Muscle of leg (tissue), 11 donors: ENCODE measurements around the gene POFUT2. TPM values are rescaled to one million over a fixed set of nuclear protein-coding genes. Genes with fewer than 3 reads are reported as not detected.
A peak's percentile ranks its signal among the peaks of the same experiment; 100 is the strongest.

Source experiments
- DNase-seq: peaks from one replicate; pipeline ENCODE4 v3.0.0; 2013
- H3K27ac ChIP-seq: one replicate; pipeline ENCODE4 v1.5.1; 2013; ENCODE audit warnings: mild to moderate bottlenecking, low read length, control low read depth
- H3K27me3 ChIP-seq: one replicate; pipeline ENCODE4 v1.6.1; 2013; ENCODE audit warnings: low read length; ENCODE audit not compliant: control insufficient read depth, insufficient read depth
- H3K36me3 ChIP-seq: one replicate; pipeline ENCODE4 v1.6.1; 2013; ENCODE audit warnings: low read length; ENCODE audit not compliant: control insufficient read depth, insufficient read depth
- H3K4me1 ChIP-seq: one replicate; pipeline ENCODE4 v1.6.1; 2013; ENCODE audit warnings: low read length; ENCODE audit not compliant: control insufficient read depth, insufficient read depth
- H3K4me3 ChIP-seq: one replicate; pipeline ENCODE4 v1.5.1; 2013; ENCODE audit warnings: low read length, control low read depth
- H3K9me3 ChIP-seq: replicated peaks from 2 replicates; pipeline ENCODE4 v1.6.1; 2013; ENCODE audit warnings: low read depth, low read length; ENCODE audit not compliant: control insufficient read depth
- WGBS: methylation state at CpG from one replicate; pipeline ENCODE4 v1.1.5; 2013; ENCODE audit warnings: missing lambda C conversion rate; ENCODE audit not compliant: insufficient coverage; 5-methylcytosine and 5-hydroxymethylcytosine counted together
- polyA plus RNA-seq, 8 donors: library from polyadenylated mRNA; unstranded; fragments of 120-200 nt; gene quantifications; one replicate each; pipeline versions ENCODE4 v1.2.1 to v1.2.3, GENCODE V29; 2013; ENCODE audit warnings: inconsistent platforms in 1 of 8, low replicate concordance in 1 of 8; ENCODE audit not compliant: insufficient read length in 8 of 8, insufficient read depth in 1 of 8
- total RNA-seq: library from RNA; stranded (reverse); fragments of 120-200 nt; gene quantifications from one replicate; pipeline ENCODE4 v1.2.4, GENCODE V29; 2013

The POFUT2 gene
- total and polyA plus RNA-seq, 9 donors, result 30.8 to 47.3 (median 37.7) TPM

- H3K27me3 ChIP-seq, result peaks cover 5% of the 10 kb centered on the region
- no peak overlapping the region for H3K27ac ChIP-seq
- no peak overlapping the region for H3K4me3 ChIP-seq
- peaks cover 33% of the 10 kb centered on the region for H3K4me1 ChIP-seq
- 76% methylated on average over 12 of the region's 16 CpGs for WGBS
- no peak for DNase-seq
- no peaks in the 10 kb centered on the region for H3K9me3 ChIP-seq
- H3K36me3 ChIP-seq, result no peaks in the 10 kb centered on the region
Observed at GRCh38 chr21:45332981-45333582, 45.4 kb upstream of the POFUT2 start.

GRCh38 chr21:45332415-45332814, 44.7 kb upstream of the POFUT2 start:
- Histone ChIP-seq H3K4me3 (no peak overlapping the region), H3K27me3 (peaks cover 2% of the 10 kb centered on the region), H3K27ac (no peak overlapping the region), H3K9me3 (no peaks in the 10 kb centered on the region), H3K4me1 (peaks cover 33% of the 10 kb centered on the region), H3K36me3 (no peaks in the 10 kb centered on the region)
- no peak for DNase-seq
- WGBS, result 79% methylated on average over 4 of the region's 4 CpGs

- no peak for DNase-seq
- no peak overlapping the region for H3K27ac ChIP-seq
- peaks cover 33% of the 10 kb centered on the region for H3K4me1 ChIP-seq
- no peaks in the 10 kb centered on the region for H3K36me3 ChIP-seq
- H3K4me3 ChIP-seq, result no peak overlapping the region
- no peaks in the 10 kb centered on the region for H3K9me3 ChIP-seq
- 43% methylated on average over 17 of the region's 17 CpGs for WGBS
- peaks cover 2% of the 10 kb centered on the region for H3K27me3 ChIP-seq
Observed at GRCh38 chr21:45331531-45332147, 43.9 kb upstream of the POFUT2 start.

GRCh38 chr21:45330851-45331261, 43.2 kb upstream of the POFUT2 start:
- Histone ChIP-seq H3K27me3 (peaks cover 2% of the 10 kb centered on the region), H3K9me3 (no peaks in the 10 kb centered on the region), H3K4me1 (peaks cover 37% of the 10 kb centered on the region), H3K4me3 (no peak overlapping the region), H3K36me3 (no peaks in the 10 kb centered on the region), H3K27ac (no peak overlapping the region)
- 74% methylated on average over 15 of the region's 18 CpGs for WGBS
- no peak for DNase-seq

- Histone ChIP-seq H3K36me3 (no peaks in the 10 kb centered on the region), H3K27ac (no peak overlapping the region), H3K9me3 (no peaks in the 10 kb centered on the region), H3K27me3 (peaks cover 2% of the 10 kb centered on the region), H3K4me1 (peaks cover 44% of the 10 kb centered on the region), H3K4me3 (no peak overlapping the region)
- DNase-seq, result peak; percentile 72
- 43% methylated on average over 12 of the region's 15 CpGs for WGBS
Observed at GRCh38 chr21:45330075-45330781, 42.5 kb upstream of the POFUT2 start.

GRCh38 chr21:45329261-45330074, 41.8 kb upstream of the POFUT2 start:
- H3K4me1 ChIP-seq, result peaks cover 50% of the 10 kb centered on the region
- H3K27me3 ChIP-seq, result peaks cover under 1% of the 10 kb centered on the region
- H3K27ac ChIP-seq, result no peak overlapping the region
- no peaks in the 10 kb centered on the region for H3K36me3 ChIP-seq
- DNase-seq, result no peak
- no peak overlapping the region for H3K4me3 ChIP-seq
- no peaks in the 10 kb centered on the region for H3K9me3 ChIP-seq
- 63% methylated on average over 19 of the region's 30 CpGs for WGBS

- DNase-seq, result no peak
- Histone ChIP-seq H3K27ac (no peak overlapping the region), H3K36me3 (no peaks in the 10 kb centered on the region), H3K27me3 (no peaks in the 10 kb centered on the region), H3K9me3 (no peaks in the 10 kb centered on the region), H3K4me1 (peaks cover 52% of the 10 kb centered on the region), H3K4me3 (no peak overlapping the region)
- WGBS, result 79% methylated on average over 40 of the region's 43 CpGs
Observed at GRCh38 chr21:45328198-45329091, 40.8 kb upstream of the POFUT2 start.

GRCh38 chr21:45327441-45328197, 39.9 kb upstream of the POFUT2 start:
- no peak overlapping the region for H3K4me3 ChIP-seq
- H3K9me3 ChIP-seq, result no peaks in the 10 kb centered on the region
- no peak for DNase-seq
- no peaks in the 10 kb centered on the region for H3K36me3 ChIP-seq
- H3K4me1 ChIP-seq, result peaks cover 57% of the 10 kb centered on the region
- no peaks in the 10 kb centered on the region for H3K27me3 ChIP-seq
- H3K27ac ChIP-seq, result no peak overlapping the region
- WGBS, result 79% methylated on average over 23 of the region's 23 CpGs

- DNase-seq, result no peak
- 75% methylated on average over 8 of the region's 8 CpGs for WGBS
- Histone ChIP-seq H3K27me3 (no peaks in the 10 kb centered on the region), H3K4me1 (peaks cover 61% of the 10 kb centered on the region), H3K9me3 (no peaks in the 10 kb centered on the region), H3K4me3 (no peak overlapping the region), H3K27ac (no peak overlapping the region), H3K36me3 (no peaks in the 10 kb centered on the region)
Observed at GRCh38 chr21:45326891-45327440, 39.3 kb upstream of the POFUT2 start.
